Measurements from ENCODE around the gene SERPINB7.

GRCh38 chr18:63828656-63829055 is 53.4 kb downstream of the SERPINB7 start:
- no peak for TF ChIP-seq EZH2 (IDR thresholded peaks at IDR 0.05; ENCODE audit: insufficient read depth, poor library complexity, severe bottlenecking)
- no peak for TF ChIP-seq EZH2phosphoT487 (IDR thresholded peaks at IDR 0.05; ENCODE audit: insufficient read depth, low read depth)
